ENCODE results near the gene NMBR. TPM values are rescaled to one million over a fixed set of nuclear protein-coding genes. Genes with fewer than 3 reads are reported as not detected.
"Not testable (repeated sequence)": the region's sequence is repeated elsewhere in the genome, so short reads cannot be mapped to it uniquely, and the experiment has no call there.

NMBR gene
- total and polyA plus RNA-seq, 2 donors from 2014 or later, result not detected

GRCh38 chr6:142154336-142154735 lies 7.4 kb upstream of the NMBR start:
- no peaks in the 10 kb centered on the region for H3K9me3 ChIP-seq (ENCODE audit: control insufficient read depth in 2 of 3, insufficient read depth in 1 of 3, low read length in 3 of 3)
- H3K4me3 ChIP-seq (ENCODE audit: low read length in 3 of 3), result no peak overlapping the region
- DNase-seq (no peak), FAIRE-seq (no peak)
- no peak overlapping the region for H3K27ac ChIP-seq (ENCODE audit: low read depth in 2 of 2, low read length in 2 of 2)
- no peak overlapping the region for H3K9ac ChIP-seq (ENCODE audit: low read length in 3 of 3)
- intact Hi-C loops (cut with DNase I), result no loop called here
- H3K27me3 ChIP-seq (ENCODE audit: control insufficient read depth, insufficient read depth, low read length), result no peaks in the 10 kb centered on the region
- TF ChIP-seq CTCF (IDR thresholded peaks at IDR 0.05; ENCODE audit: borderline replicate concordance, extremely low read depth, insufficient read depth), result no peak
- H3K4me1 ChIP-seq (ENCODE audit: control insufficient read depth in 2 of 3, insufficient read depth in 2 of 3, low read depth in 1 of 3, low read length in 3 of 3), result peaks cover 0 to 4% (median 0%) of the 10 kb centered on the region in 3 donors
- no peaks in the 10 kb centered on the region for H3K36me3 ChIP-seq (ENCODE audit: control insufficient read depth in 2 of 3, insufficient read depth in 3 of 3, low read length in 3 of 3)

- DNase-seq (no peak), FAIRE-seq (no peak)
- H3K27me3 ChIP-seq (ENCODE audit: control insufficient read depth, insufficient read depth, low read length), result no peaks in the 10 kb centered on the region
- peaks cover 0 to 8% (median 4%) of the 10 kb centered on the region in 3 donors for H3K4me1 ChIP-seq (ENCODE audit: control insufficient read depth in 2 of 3, insufficient read depth in 2 of 3, low read depth in 1 of 3, low read length in 3 of 3)
- H3K4me3 ChIP-seq (ENCODE audit: low read length in 3 of 3), result no peak overlapping the region
- H3K9ac ChIP-seq (ENCODE audit: low read length in 3 of 3), result no peak overlapping the region
- no peak overlapping the region for H3K27ac ChIP-seq (ENCODE audit: low read depth in 2 of 2, low read length in 2 of 2)
- H3K9me3 ChIP-seq (ENCODE audit: control insufficient read depth in 2 of 3, insufficient read depth in 1 of 3, low read length in 3 of 3), result no peaks in the 10 kb centered on the region
- H3K36me3 ChIP-seq (ENCODE audit: control insufficient read depth in 2 of 3, insufficient read depth in 3 of 3, low read length in 3 of 3), result no peaks in the 10 kb centered on the region
- TF ChIP-seq CTCF (IDR thresholded peaks at IDR 0.05; ENCODE audit: borderline replicate concordance, extremely low read depth, insufficient read depth), result no peak
- intact Hi-C loops (cut with DNase I), result no loop called here
Observed at GRCh38 chr6:142153196-142153595, 6.3 kb upstream of the NMBR start.

GRCh38 chr6:142152746-142153145 lies 5.8 kb upstream of the NMBR start:
- peaks cover 0 to 8% (median 4%) of the 10 kb centered on the region in 3 donors for H3K4me1 ChIP-seq (ENCODE audit: control insufficient read depth in 2 of 3, insufficient read depth in 2 of 3, low read depth in 1 of 3, low read length in 3 of 3)
- H3K4me3 ChIP-seq (ENCODE audit: low read length in 3 of 3), result no peak overlapping the region
- TF ChIP-seq CTCF (IDR thresholded peaks at IDR 0.05; ENCODE audit: borderline replicate concordance, extremely low read depth, insufficient read depth), result no peak
- no peaks in the 10 kb centered on the region for H3K36me3 ChIP-seq (ENCODE audit: control insufficient read depth in 2 of 3, insufficient read depth in 3 of 3, low read length in 3 of 3)
- no peaks in the 10 kb centered on the region for H3K9me3 ChIP-seq (ENCODE audit: control insufficient read depth in 2 of 3, insufficient read depth in 1 of 3, low read length in 3 of 3)
- DNase-seq, result no peak
- H3K9ac ChIP-seq (ENCODE audit: low read length in 3 of 3), result no peak overlapping the region
- no peak overlapping the region for H3K27ac ChIP-seq (ENCODE audit: low read depth in 2 of 2, low read length in 2 of 2)
- no peaks in the 10 kb centered on the region for H3K27me3 ChIP-seq (ENCODE audit: control insufficient read depth, insufficient read depth, low read length)
- FAIRE-seq, result no peak
- intact Hi-C loops (cut with DNase I), result no loop called here

GRCh38 chr6:142141531-142141930 lies 5.4 kb downstream of the NMBR start:
- H3K4me1 ChIP-seq (ENCODE audit: control insufficient read depth in 2 of 3, insufficient read depth in 2 of 3, low read depth in 1 of 3, low read length in 3 of 3); H3K36me3 ChIP-seq (ENCODE audit: control insufficient read depth in 2 of 3, insufficient read depth in 3 of 3, low read length in 3 of 3); H3K9me3 ChIP-seq (ENCODE audit: control insufficient read depth in 2 of 3, insufficient read depth in 1 of 3, low read length in 3 of 3); FAIRE-seq; H3K27me3 ChIP-seq (ENCODE audit: control insufficient read depth, insufficient read depth, low read length); H3K4me3 ChIP-seq (ENCODE audit: low read length in 3 of 3); H3K27ac ChIP-seq (ENCODE audit: low read depth in 2 of 2, low read length in 2 of 2); intact Hi-C loops (cut with DNase I); DNase-seq; H3K9ac ChIP-seq (ENCODE audit: low read length in 3 of 3): not testable (repeated sequence)
